ENCODE data around the gene LPAR5.

GRCh38 chr12:6569786-6570185, 66.0 kb downstream of the LPAR5 start:
- TF ChIP-seq CTCF (IDR thresholded peaks at IDR 0.05) (no peak), POLR2A (IDR thresholded peaks at IDR 0.05) (no peak), EP300 (IDR thresholded peaks at IDR 0.05) (no peak)
